ENCODE measurements around the gene NUDT5. TPM values are rescaled to one million over a fixed set of nuclear protein-coding genes. Genes with fewer than 3 reads are reported as not detected.
A peak's percentile ranks its signal among the peaks of the same experiment; 100 is the strongest.

The NUDT5 gene
- total RNA-seq, 1 experiment from 2014 or later: 117 TPM

DNA sequence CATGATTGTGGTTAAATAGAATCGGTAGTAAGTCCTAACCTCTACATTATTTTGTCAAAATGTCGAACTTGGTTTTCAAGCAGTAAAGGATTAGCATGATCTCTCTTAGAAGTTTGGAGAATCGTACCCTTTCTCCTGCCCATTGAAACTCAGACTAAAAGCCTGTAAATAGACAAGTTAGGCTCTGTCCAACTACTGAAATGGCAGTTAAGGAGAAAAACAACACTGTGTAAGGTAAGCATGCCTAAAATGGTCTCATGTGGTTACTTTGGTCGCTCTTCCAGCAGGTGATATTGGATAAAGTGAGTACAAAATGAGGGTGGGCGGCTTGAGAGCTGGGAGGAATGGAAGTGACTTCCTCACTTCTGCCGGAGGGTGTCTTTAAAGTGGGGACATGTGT lies 41.2 kb downstream of the NUDT5 start:
- no peak overlapping the region for H2BK120ac ChIP-seq (ENCODE audit: low read depth, low read length, poor library complexity, severe bottlenecking)
- H3K9me3 ChIP-seq (ENCODE audit: control insufficient read depth, low read depth, low read length): no peaks in the 10 kb centered on the region
- no peaks in the 10 kb centered on the region for H3K23me2 ChIP-seq (ENCODE audit: insufficient read length, low read depth, low read length, poor library complexity, severe bottlenecking)
- no peak overlapping the region for H2BK20ac ChIP-seq (ENCODE audit: low read depth, low read length, poor library complexity, severe bottlenecking)
- Mint-ChIP-seq H3K36me3 (ENCODE audit: insufficient read depth in 1 of 3, low read depth in 3 of 3) (peaks cover 7 to 33% (median 27%) of the 10 kb centered on the region in 3 experiments; a peak in 6 of 7 replicates), H3K27me3 (ENCODE audit: low read depth) (no peaks in the 10 kb centered on the region), H3K4me1 (no peaks in the 10 kb centered on the region), H3K4me3 (no peak overlapping the region), H3K27ac (peak overlapping the region in 1 of 3 experiments; percentile 26; a peak in 1 of 7 replicates), H3K9me3 (no peaks in the 10 kb centered on the region)
- no peak for DNase-seq
- no peak overlapping the region for H2AK5ac ChIP-seq (ENCODE audit: insufficient read length, low read length)
- H3K14ac ChIP-seq (ENCODE audit: insufficient read depth, low read length): no peak overlapping the region
- no peaks in the 10 kb centered on the region for H3K79me1 ChIP-seq (ENCODE audit: insufficient read depth, low read depth, low read length, poor library complexity, severe bottlenecking)
- H2AFZ ChIP-seq (ENCODE audit: low read length): no peak overlapping the region
- H2BK15ac ChIP-seq (ENCODE audit: low read depth, low read length): no peak overlapping the region
- WGBS (ENCODE audit: extremely low coverage, insufficient read length, low lambda C conversion rate): no CpG with 5 or more reads among the region's 6 CpGs
- H4K91ac ChIP-seq (ENCODE audit: insufficient read length, low read depth, low read length): no peak overlapping the region
- H3K79me2 ChIP-seq (ENCODE audit: insufficient read depth, low read length): no peaks in the 10 kb centered on the region
- H3K4ac ChIP-seq (ENCODE audit: low read depth, low read length): no peak overlapping the region
- no peak overlapping the region for H4K5ac ChIP-seq (ENCODE audit: insufficient read length, low read depth, low read length)
- H2BK12ac ChIP-seq (ENCODE audit: insufficient read length, low read depth, low read length): no peak overlapping the region
- H2BK5ac ChIP-seq (ENCODE audit: insufficient read length, low read length): no peak overlapping the region
- no peak overlapping the region for H3K4me2 ChIP-seq (ENCODE audit: insufficient read depth, insufficient read length, low read length)
- no peak overlapping the region for H3K56ac ChIP-seq (ENCODE audit: insufficient read length, low read depth, low read length)
- no peak overlapping the region for H3K18ac ChIP-seq (ENCODE audit: insufficient read length, low read depth, low read length)
- no peak overlapping the region for H3T11ph ChIP-seq (ENCODE audit: low read length)
- H3K27ac ChIP-seq (ENCODE audit: insufficient read length, low read depth, low read length): no peak overlapping the region
- no peaks in the 10 kb centered on the region for H3K27me3 ChIP-seq (ENCODE audit: insufficient read depth, low read length)
- no peak overlapping the region for H4K8ac ChIP-seq (replicated peaks; ENCODE audit: insufficient read length, low read depth, low read length)
- no peaks in the 10 kb centered on the region for H3K4me1 ChIP-seq (ENCODE audit: insufficient read depth, low read length)
- no peak overlapping the region for H3K9ac ChIP-seq (ENCODE audit: extremely low read depth, insufficient read length, low read length)
- H4K20me1 ChIP-seq (ENCODE audit: control insufficient read depth, insufficient read depth, insufficient read length): no peaks in the 10 kb centered on the region
- H3K23ac ChIP-seq (ENCODE audit: insufficient read length, low read depth, low read length): no peak overlapping the region
- TF ChIP-seq, protein P1, sequence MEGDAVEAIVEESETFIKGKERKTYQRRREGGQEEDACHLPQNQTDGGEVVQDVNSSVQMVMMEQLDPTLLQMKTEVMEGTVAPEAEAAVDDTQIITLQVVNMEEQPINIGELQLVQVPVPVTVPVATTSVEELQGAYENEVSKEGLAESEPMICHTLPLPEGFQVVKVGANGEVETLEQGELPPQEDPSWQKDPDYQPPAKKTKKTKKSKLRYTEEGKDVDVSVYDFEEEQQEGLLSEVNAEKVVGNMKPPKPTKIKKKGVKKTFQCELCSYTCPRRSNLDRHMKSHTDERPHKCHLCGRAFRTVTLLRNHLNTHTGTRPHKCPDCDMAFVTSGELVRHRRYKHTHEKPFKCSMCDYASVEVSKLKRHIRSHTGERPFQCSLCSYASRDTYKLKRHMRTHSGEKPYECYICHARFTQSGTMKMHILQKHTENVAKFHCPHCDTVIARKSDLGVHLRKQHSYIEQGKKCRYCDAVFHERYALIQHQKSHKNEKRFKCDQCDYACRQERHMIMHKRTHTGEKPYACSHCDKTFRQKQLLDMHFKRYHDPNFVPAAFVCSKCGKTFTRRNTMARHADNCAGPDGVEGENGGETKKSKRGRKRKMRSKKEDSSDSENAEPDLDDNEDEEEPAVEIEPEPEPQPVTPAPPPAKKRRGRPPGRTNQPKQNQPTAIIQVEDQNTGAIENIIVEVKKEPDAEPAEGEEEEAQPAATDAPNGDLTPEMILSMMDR (conservative IDR thresholded peaks at IDR 0.05): no peak

Measured in H9 (cell line).